ENCODE measurements around the gene ATAD3C. TPM values are rescaled to one million over a fixed set of nuclear protein-coding genes. Genes with fewer than 3 reads are reported as not detected.

ATAD3C gene
- total RNA-seq, 1 donor from 2014 or later, result 1.8 TPM

- Mint-ChIP-seq H3K9me3 (ENCODE audit: unreplicated experiment) (no peaks in the 10 kb centered on the region), H3K27ac (ENCODE audit: unreplicated experiment) (no peak overlapping the region), H3K4me3 (ENCODE audit: unreplicated experiment) (no peak overlapping the region), H3K27me3 (ENCODE audit: low read depth, unreplicated experiment) (no peaks in the 10 kb centered on the region), H3K4me1 (ENCODE audit: low read depth, unreplicated experiment) (no peaks in the 10 kb centered on the region), H3K36me3 (ENCODE audit: low read depth, unreplicated experiment) (no peaks in the 10 kb centered on the region)
- Histone ChIP-seq H4K20me1 (ENCODE audit: insufficient read depth, low read length) (no peaks in the 10 kb centered on the region), H3K36me3 (ENCODE audit: insufficient read depth, low read length) (no peaks in the 10 kb centered on the region), H3K9me3 (ENCODE audit: insufficient read depth, low read depth, low read length) (no peaks in the 10 kb centered on the region), H3K9ac (ENCODE audit: low read length) (no peak overlapping the region), H3K4me1 (ENCODE audit: insufficient read depth, low read length) (no peaks in the 10 kb centered on the region), H3K27ac (ENCODE audit: low read depth, low read length) (no peak overlapping the region), H3K79me2 (ENCODE audit: insufficient read depth, low read length) (no peaks in the 10 kb centered on the region), H3K4me3 (ENCODE audit: insufficient read depth, low read depth, low read length) (no peak overlapping the region), H3K4me2 (ENCODE audit: low read length) (no peak overlapping the region), H3K27me3 (ENCODE audit: insufficient read depth, low read length) (no peaks in the 10 kb centered on the region), H2AFZ (ENCODE audit: low read depth, low read length) (no peak overlapping the region)
- no peak for TF ChIP-seq CTCF (IDR thresholded peaks at IDR 0.05; ENCODE audit: insufficient read depth, low read depth, low read length)
- TF ChIP-seq EZH2 (IDR thresholded peaks at IDR 0.05; ENCODE audit: insufficient read depth, low read length), result no peak
- DNase-seq (ENCODE audit: low read depth) (no peak), FAIRE-seq (no peak)
These were observed 11.1 kb downstream of the ATAD3C start for GRCh38 chr1:1460540-1461130.

- Histone ChIP-seq H2AFZ (ENCODE audit: low read depth, low read length) (no peak overlapping the region), H3K4me1 (ENCODE audit: insufficient read depth, low read length) (no peaks in the 10 kb centered on the region), H3K79me2 (ENCODE audit: insufficient read depth, low read length) (no peaks in the 10 kb centered on the region), H3K9ac (ENCODE audit: low read length) (no peak overlapping the region), H3K36me3 (ENCODE audit: insufficient read depth, low read length) (no peaks in the 10 kb centered on the region), H3K4me3 (ENCODE audit: insufficient read depth, low read depth, low read length) (no peak overlapping the region), H3K27ac (ENCODE audit: low read depth, low read length) (no peak overlapping the region), H4K20me1 (ENCODE audit: insufficient read depth, low read length) (no peaks in the 10 kb centered on the region), H3K9me3 (ENCODE audit: insufficient read depth, low read depth, low read length) (no peaks in the 10 kb centered on the region), H3K27me3 (ENCODE audit: insufficient read depth, low read length) (no peaks in the 10 kb centered on the region), H3K4me2 (ENCODE audit: low read length) (no peak overlapping the region)
- Mint-ChIP-seq H3K9me3 (ENCODE audit: unreplicated experiment) (no peaks in the 10 kb centered on the region), H3K36me3 (ENCODE audit: low read depth, unreplicated experiment) (no peaks in the 10 kb centered on the region), H3K27me3 (ENCODE audit: low read depth, unreplicated experiment) (peaks cover 2% of the 10 kb centered on the region), H3K27ac (ENCODE audit: unreplicated experiment) (no peak overlapping the region), H3K4me1 (ENCODE audit: low read depth, unreplicated experiment) (no peaks in the 10 kb centered on the region), H3K4me3 (ENCODE audit: unreplicated experiment) (no peak overlapping the region)
- DNase-seq (ENCODE audit: low read depth), result no peak
- TF ChIP-seq EZH2 (IDR thresholded peaks at IDR 0.05; ENCODE audit: insufficient read depth, low read length) (no peak), CTCF (IDR thresholded peaks at IDR 0.05; ENCODE audit: insufficient read depth, low read depth, low read length) (no peak)
- no peak for FAIRE-seq
These were observed 12.3 kb downstream of the ATAD3C start for GRCh38 chr1:1461721-1462317.

- H3K9ac ChIP-seq (ENCODE audit: low read length), result no peak overlapping the region
- H3K4me1 ChIP-seq (ENCODE audit: insufficient read depth, low read length), result no peaks in the 10 kb centered on the region
- H4K20me1 ChIP-seq (ENCODE audit: insufficient read depth, low read length), result no peaks in the 10 kb centered on the region
- H3K79me2 ChIP-seq (ENCODE audit: insufficient read depth, low read length), result no peaks in the 10 kb centered on the region
- H3K36me3 ChIP-seq (ENCODE audit: insufficient read depth, low read length), result no peaks in the 10 kb centered on the region
- Mint-ChIP-seq H3K9me3 (ENCODE audit: unreplicated experiment) (no peaks in the 10 kb centered on the region), H3K27me3 (ENCODE audit: low read depth, unreplicated experiment) (peaks cover 2% of the 10 kb centered on the region), H3K4me1 (ENCODE audit: low read depth, unreplicated experiment) (no peaks in the 10 kb centered on the region), H3K27ac (ENCODE audit: unreplicated experiment) (no peak overlapping the region), H3K4me3 (ENCODE audit: unreplicated experiment) (no peak overlapping the region), H3K36me3 (ENCODE audit: low read depth, unreplicated experiment) (no peaks in the 10 kb centered on the region)
- FAIRE-seq (no peak), DNase-seq (ENCODE audit: low read depth) (no peak)
- no peak overlapping the region for H3K4me3 ChIP-seq (ENCODE audit: insufficient read depth, low read depth, low read length)
- H3K27me3 ChIP-seq (ENCODE audit: insufficient read depth, low read length), result no peaks in the 10 kb centered on the region
- no peak overlapping the region for H2AFZ ChIP-seq (ENCODE audit: low read depth, low read length)
- H3K9me3 ChIP-seq (ENCODE audit: insufficient read depth, low read depth, low read length), result no peaks in the 10 kb centered on the region
- TF ChIP-seq CTCF (IDR thresholded peaks at IDR 0.05; ENCODE audit: insufficient read depth, low read depth, low read length), result no peak
- no peak for TF ChIP-seq EZH2 (IDR thresholded peaks at IDR 0.05; ENCODE audit: insufficient read depth, low read length)
- H3K27ac ChIP-seq (ENCODE audit: low read depth, low read length), result no peak overlapping the region
- no peak overlapping the region for H3K4me2 ChIP-seq (ENCODE audit: low read length)
These were observed 13.0 kb downstream of the ATAD3C start for GRCh38 chr1:1462318-1462966.
